IMR-90 (cell line): ENCODE measurements around the gene RHBDL3. TPM values are rescaled to one million over a fixed set of nuclear protein-coding genes. Genes with fewer than 3 reads are reported as not detected.

Experiments used
- ATAC-seq: fragments of 200-7000 bp; cut with Tn5 transposase; 2 replicates; pipeline ENCODE4 v1.9.1; 2020; ENCODE audit warnings: low read depth, mild to moderate bottlenecking, moderate library complexity
- BruUV-seq: library from RNA; stranded (reverse); fragments of 400-500 nt; replicated peaks from 2 replicates; lab custom pipeline; 2021; lab: Mats Ljungman, UMichigan
- CTCF ChIA-PET: fragments of 300-600 bp; formaldehyde crosslinking; extraction: SDS; loops from one replicate; lab custom pipeline; 2021; ENCODE audit warnings: antibody characterized with exemption; lab: Yijun Ruan, JAX
- POLR2A ChIA-PET: fragments of 300-600 bp; sonication (Branson Sonifier 250); formaldehyde crosslinking; loops from one replicate; lab custom pipeline; 2022; ENCODE audit warnings: antibody characterized with exemption; ENCODE audit not compliant: unreplicated experiment; lab: Charles Lee
- DNase-seq: peaks from one replicate; pipeline ENCODE4 v3.0.0; 2013
- H2AFZ ChIP-seq: replicated peaks from 2 replicates; pipeline ENCODE3; 2013; ENCODE audit warnings: low read length, mild to moderate bottlenecking; ENCODE audit not compliant: poor library complexity
- H2AK5ac ChIP-seq: 2 replicates; pipeline ENCODE4 v1.6.1; 2013; ENCODE audit warnings: low read depth, low read length, inconsistent platforms
- H2AK9ac ChIP-seq: replicated peaks from 2 replicates; pipeline ENCODE3; 2013; ENCODE audit warnings: mild to moderate bottlenecking, low read depth, low read length, moderate library complexity; ENCODE audit not compliant: poor library complexity
- H2BK120ac ChIP-seq: 2 replicates; pipeline ENCODE4 v1.6.1; 2013; ENCODE audit warnings: low read depth, low read length, inconsistent platforms
- H2BK15ac ChIP-seq: 3 replicates; pipeline ENCODE4 v1.6.1; 2013; ENCODE audit warnings: low read depth, low read length, inconsistent platforms
- H2BK20ac ChIP-seq: 2 replicates; pipeline ENCODE4 v1.6.1; 2013; ENCODE audit warnings: low read depth, mild to moderate bottlenecking, inconsistent platforms, low read length, moderate library complexity
- H2BK5ac ChIP-seq: 2 replicates; pipeline ENCODE4 v1.6.1; 2013; ENCODE audit warnings: mild to moderate bottlenecking, low read depth, low read length, inconsistent platforms; ENCODE audit not compliant: poor library complexity, severe bottlenecking
- H3K14ac ChIP-seq: replicated peaks from 2 replicates; pipeline ENCODE4 v1.6.1; 2013; ENCODE audit warnings: low read depth, low read length, inconsistent platforms
- H3K18ac ChIP-seq: 2 replicates; pipeline ENCODE4 v1.6.1; 2013; ENCODE audit warnings: low read depth, low read length, control low read depth
- H3K23ac ChIP-seq: 2 replicates; pipeline ENCODE4 v1.6.1; 2013; ENCODE audit warnings: low read depth, low read length, inconsistent platforms
- H3K27ac ChIP-seq: 2 replicates; pipeline ENCODE4 v1.5.1; 2013; ENCODE audit warnings: mild to moderate bottlenecking, control low read depth, low read length; ENCODE audit not compliant: insufficient read depth
- H3K27me3 ChIP-seq: 2 replicates; pipeline ENCODE4 v1.6.1; 2013; ENCODE audit warnings: low read length; ENCODE audit not compliant: control insufficient read depth, insufficient read depth
- H3K36me3 ChIP-seq: 2 replicates; pipeline ENCODE4 v1.6.1; 2013; ENCODE audit warnings: low read length, mixed read lengths; ENCODE audit not compliant: control insufficient read depth, insufficient read depth
- H3K4ac ChIP-seq: 2 replicates; pipeline ENCODE4 v1.6.1; 2013; ENCODE audit warnings: low read depth, low read length, inconsistent platforms
- H3K4me1 ChIP-seq: 2 replicates; pipeline ENCODE4 v1.6.1; 2013; ENCODE audit warnings: low read length, mixed read lengths; ENCODE audit not compliant: control insufficient read depth, insufficient read depth
- H3K4me2 ChIP-seq: 2 replicates; pipeline ENCODE4 v1.6.1; 2013; ENCODE audit warnings: low read depth, mild to moderate bottlenecking, control low read depth, low read length, moderate library complexity
- H3K4me3 ChIP-seq: 2 replicates; pipeline ENCODE4 v1.5.1; 2013; ENCODE audit warnings: low read depth, mild to moderate bottlenecking, control low read depth, low read length, moderate library complexity; ENCODE audit not compliant: insufficient read depth
- H3K56ac ChIP-seq: 2 replicates; pipeline ENCODE4 v1.6.1; 2013; ENCODE audit warnings: low read length, inconsistent platforms; ENCODE audit not compliant: insufficient read depth; ENCODE audit errors: extremely low read depth
- H3K79me1 ChIP-seq, 2 experiments: 2 replicates each; pipeline ENCODE4 v1.6.1; 2013; ENCODE audit warnings: low read length in 2 of 2, inconsistent platforms in 1 of 2, low read depth in 1 of 2
- H3K9ac ChIP-seq: 2 replicates; pipeline ENCODE4 v1.6.1; 2013; ENCODE audit warnings: low read depth, low read length, control low read depth
- H3K9me1 ChIP-seq: 2 replicates; pipeline ENCODE4 v1.6.1; 2013; ENCODE audit warnings: low read length, inconsistent platforms; ENCODE audit not compliant: insufficient read depth
- H3K9me3 ChIP-seq: 2 replicates; pipeline ENCODE4 v1.6.1; 2013; ENCODE audit warnings: low read length; ENCODE audit not compliant: control insufficient read depth, insufficient read depth
- H4K20me1 ChIP-seq: 2 replicates; pipeline ENCODE4 v1.6.1; 2013; ENCODE audit warnings: low read length, inconsistent platforms; ENCODE audit not compliant: insufficient read depth
- H4K5ac ChIP-seq: 2 replicates; pipeline ENCODE4 v1.6.1; 2013; ENCODE audit warnings: mild to moderate bottlenecking, low read depth, low read length, control low read depth
- H4K8ac ChIP-seq, 2 experiments: 2 replicates each; pipeline ENCODE4 v1.6.1; 2013; ENCODE audit warnings: low read depth in 2 of 2, low read length in 2 of 2, control low read depth in 1 of 2, inconsistent platforms in 1 of 2
- H4K91ac ChIP-seq: 2 replicates; pipeline ENCODE4 v1.6.1; 2013; ENCODE audit warnings: low read depth, low read length, inconsistent platforms; ENCODE audit not compliant: insufficient read depth
- BHLHE40 ChIP-seq: fragments of 150-350 bp; IDR thresholded peaks from 2 replicates; pipeline ENCODE4 v1.6.1; 2016; ENCODE audit warnings: mild to moderate bottlenecking, low read depth, low read length
- CEBPB ChIP-seq: IDR thresholded peaks from 2 replicates; pipeline ENCODE4 v1.6.1; 2012; ENCODE audit warnings: low read depth, low read length, improper control_type of control experiment
- CHD1 ChIP-seq: IDR thresholded peaks from 2 replicates; pipeline ENCODE4 v1.6.1; 2012; ENCODE audit warnings: low read depth, low read length, improper control_type of control experiment
- FOS ChIP-seq: fragments of 150-350 bp; IDR thresholded peaks from 2 replicates; pipeline ENCODE4 v1.6.1; 2016; ENCODE audit warnings: low read depth, low read length
- MAFK ChIP-seq: IDR thresholded peaks from 2 replicates; pipeline ENCODE4 v1.6.1; 2012; ENCODE audit warnings: low read depth, low read length, improper control_type of control experiment
- MAZ ChIP-seq: IDR thresholded peaks from 2 replicates; pipeline ENCODE4 v1.6.1; 2012; ENCODE audit warnings: low read depth, mild to moderate bottlenecking, low read length, improper control_type of control experiment, moderate library complexity, borderline replicate concordance
- MXI1 ChIP-seq: IDR thresholded peaks from 2 replicates; pipeline ENCODE4 v1.6.1; 2012; ENCODE audit warnings: low read depth, mild to moderate bottlenecking, low read length, moderate library complexity, borderline replicate concordance
- NFE2L2 ChIP-seq: fragments of 150-350 bp; IDR thresholded peaks from 2 replicates; pipeline ENCODE4 v1.6.1; 2016; ENCODE audit warnings: low read depth, mild to moderate bottlenecking, low read length
- POLR2A ChIP-seq: IDR thresholded peaks from 2 replicates; pipeline ENCODE4 v1.6.1; 2012; ENCODE audit warnings: mild to moderate bottlenecking, low read depth, low read length
- RAD21 ChIP-seq: IDR thresholded peaks from 2 replicates; pipeline ENCODE4 v1.6.1; 2012; ENCODE audit warnings: low read length, improper control_type of control experiment
- RCOR1 ChIP-seq: IDR thresholded peaks from 2 replicates; pipeline ENCODE4 v1.6.1; 2012; ENCODE audit warnings: mild to moderate bottlenecking, low read length, improper control_type of control experiment; ENCODE audit not compliant: insufficient replicate concordance
- RFX5 ChIP-seq: IDR thresholded peaks from 2 replicates; pipeline ENCODE4 v1.8.0; 2012; ENCODE audit warnings: low read depth, mild to moderate bottlenecking, low read length, moderate library complexity
- SMC3 ChIP-seq: fragments of 150-350 bp; IDR thresholded peaks from 2 replicates; pipeline ENCODE4 v1.6.1; 2016; ENCODE audit warnings: low read depth, mild to moderate bottlenecking, antibody characterized with exemption, low read length, moderate library complexity
- WGBS, 2 experiments: methylation state at CpG; one replicate each; pipeline versions ENCODE4 v1.1.5 to v1.1.7; 2013; ENCODE audit warnings: missing lambda C conversion rate in 2 of 2; ENCODE audit not compliant: insufficient read length in 1 of 2; ENCODE audit errors: extremely low coverage in 2 of 2; 5-methylcytosine and 5-hydroxymethylcytosine counted together
- dilution Hi-C: fragments of 300-500 bp; cut with HindIII; formaldehyde crosslinking; loops from one replicate; pipeline ENCODE4 v1.14.3; 2018; ENCODE audit warnings: low sequenced_read_pairs; ENCODE audit not compliant: unreplicated experiment
- in situ Hi-C: fragments of 300-500 bp; cut with MboI; formaldehyde crosslinking; loops from 3 replicates; pipeline ENCODE4 v1.14.3; 2019; ENCODE audit warnings: low sequenced_read_pairs, inconsistent platforms, mixed read lengths
- intact Hi-C: fragments of 100-400 bp; cut with micrococcal nuclease; formaldehyde crosslinking; loops from 2 replicates; pipeline ENCODE4 v1.10.0; 2022
- polyA plus RNA-seq, 3 experiments: library from polyadenylated mRNA; depleted of rRNA; stranded (reverse); fragments of >200 nt; gene quantifications; 2 replicates each; pipeline ENCODE4 v1.2.3, GENCODE V29; 2012; ENCODE audit warnings: low replicate concordance in 1 of 3
- total RNA-seq: library from RNA; depleted of rRNA; stranded (reverse); fragments of >200 nt; gene quantifications from 2 replicates; pipeline ENCODE4 v1.2.3, GENCODE V29; 2012
- TF ChIP-seq, protein P1 (sequence below): fragments of 150-350 bp; IDR thresholded peaks from 2 replicates; pipeline ENCODE4 v1.6.1; 2017; ENCODE audit warnings: mild to moderate bottlenecking, antibody characterized with exemption, low read length, low read depth
- TF ChIP-seq, protein P2 (sequence below): fragments of 150-350 bp; IDR thresholded peaks from 2 replicates; pipeline ENCODE4 v1.6.1; 2016; ENCODE audit warnings: low read depth, mild to moderate bottlenecking, low read length, moderate library complexity, borderline replicate concordance
- TF ChIP-seq, protein P3 (sequence below): conservative IDR thresholded peaks from 2 replicates; pipeline ENCODE4 v1.5.1; 2012; ENCODE audit warnings: mild to moderate bottlenecking, low read depth, low read length, improper control_type of control experiment

Gene RHBDL3
- total and polyA plus RNA-seq, 2 of the 4 experiments (the other 2 are of a cell fraction), result 0.09 to 0.18 TPM

GRCh38 chr17:32240750-32241149, 24.9 kb upstream of the RHBDL3 start:
- Histone ChIP-seq H3K79me1 (no peaks in the 10 kb centered on the region), H3K9me3 (no peaks in the 10 kb centered on the region), H2BK20ac (no peak overlapping the region), H3K9ac (no peak overlapping the region), H3K23ac (no peak overlapping the region), H4K20me1 (no peaks in the 10 kb centered on the region), H3K56ac (no peak overlapping the region), H2BK120ac (no peak overlapping the region), H3K27ac (no peak overlapping the region), H3K4me3 (no peak overlapping the region), H4K8ac (no peak overlapping the region), H3K36me3 (no peaks in the 10 kb centered on the region), H2AK9ac (no peak overlapping the region), H4K5ac (no peak overlapping the region), H2BK15ac (no peak overlapping the region), H2AFZ (no peak overlapping the region), H3K4me1 (no peaks in the 10 kb centered on the region), H3K4me2 (no peak overlapping the region), H2AK5ac (no peak overlapping the region), H4K91ac (no peak overlapping the region), H3K18ac (no peak overlapping the region), H2BK5ac (no peak overlapping the region), H3K4ac (no peak overlapping the region), H3K9me1 (no peaks in the 10 kb centered on the region), H3K14ac (no peak overlapping the region), H3K27me3 (no peaks in the 10 kb centered on the region)
- POLR2A ChIA-PET, result no interaction called here
- intact Hi-C loops, result no loop called here
- no TSS peak for BruUV-seq
- DNase-seq (no peak), ATAC-seq (no peak)
- TF ChIP-seq RFX5 (no peak), MAFK (no peak), SMC3 (no peak), MXI1 (no peak), CHD1 (no peak), RAD21 (no peak), NFE2L2 (no peak), FOS (no peak), MAZ (no peak), POLR2A (no peak), CEBPB (no peak), BHLHE40 (no peak), RCOR1 (no peak)
- TF ChIP-seq, protein P1, sequence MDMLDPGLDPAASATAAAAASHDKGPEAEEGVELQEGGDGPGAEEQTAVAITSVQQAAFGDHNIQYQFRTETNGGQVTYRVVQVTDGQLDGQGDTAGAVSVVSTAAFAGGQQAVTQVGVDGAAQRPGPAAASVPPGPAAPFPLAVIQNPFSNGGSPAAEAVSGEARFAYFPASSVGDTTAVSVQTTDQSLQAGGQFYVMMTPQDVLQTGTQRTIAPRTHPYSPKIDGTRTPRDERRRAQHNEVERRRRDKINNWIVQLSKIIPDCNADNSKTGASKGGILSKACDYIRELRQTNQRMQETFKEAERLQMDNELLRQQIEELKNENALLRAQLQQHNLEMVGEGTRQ, result no peak
- TF ChIP-seq, protein P2, sequence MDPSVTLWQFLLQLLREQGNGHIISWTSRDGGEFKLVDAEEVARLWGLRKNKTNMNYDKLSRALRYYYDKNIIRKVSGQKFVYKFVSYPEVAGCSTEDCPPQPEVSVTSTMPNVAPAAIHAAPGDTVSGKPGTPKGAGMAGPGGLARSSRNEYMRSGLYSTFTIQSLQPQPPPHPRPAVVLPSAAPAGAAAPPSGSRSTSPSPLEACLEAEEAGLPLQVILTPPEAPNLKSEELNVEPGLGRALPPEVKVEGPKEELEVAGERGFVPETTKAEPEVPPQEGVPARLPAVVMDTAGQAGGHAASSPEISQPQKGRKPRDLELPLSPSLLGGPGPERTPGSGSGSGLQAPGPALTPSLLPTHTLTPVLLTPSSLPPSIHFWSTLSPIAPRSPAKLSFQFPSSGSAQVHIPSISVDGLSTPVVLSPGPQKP, result no peak
- TF ChIP-seq, protein P3, sequence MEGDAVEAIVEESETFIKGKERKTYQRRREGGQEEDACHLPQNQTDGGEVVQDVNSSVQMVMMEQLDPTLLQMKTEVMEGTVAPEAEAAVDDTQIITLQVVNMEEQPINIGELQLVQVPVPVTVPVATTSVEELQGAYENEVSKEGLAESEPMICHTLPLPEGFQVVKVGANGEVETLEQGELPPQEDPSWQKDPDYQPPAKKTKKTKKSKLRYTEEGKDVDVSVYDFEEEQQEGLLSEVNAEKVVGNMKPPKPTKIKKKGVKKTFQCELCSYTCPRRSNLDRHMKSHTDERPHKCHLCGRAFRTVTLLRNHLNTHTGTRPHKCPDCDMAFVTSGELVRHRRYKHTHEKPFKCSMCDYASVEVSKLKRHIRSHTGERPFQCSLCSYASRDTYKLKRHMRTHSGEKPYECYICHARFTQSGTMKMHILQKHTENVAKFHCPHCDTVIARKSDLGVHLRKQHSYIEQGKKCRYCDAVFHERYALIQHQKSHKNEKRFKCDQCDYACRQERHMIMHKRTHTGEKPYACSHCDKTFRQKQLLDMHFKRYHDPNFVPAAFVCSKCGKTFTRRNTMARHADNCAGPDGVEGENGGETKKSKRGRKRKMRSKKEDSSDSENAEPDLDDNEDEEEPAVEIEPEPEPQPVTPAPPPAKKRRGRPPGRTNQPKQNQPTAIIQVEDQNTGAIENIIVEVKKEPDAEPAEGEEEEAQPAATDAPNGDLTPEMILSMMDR, result no peak
- dilution Hi-C loops, result no loop called here
- WGBS, 2 experiments, result 87% methylated on average over 2 of the region's 8 CpGs; no CpG with 5 or more reads in 1 of the 2 experiments
- CTCF ChIA-PET, result no interaction called here
- in situ Hi-C loops, result no loop called here
